ENCODE data around the gene PSEN1.

GRCh38 chr14:73208846-73209245 lies 72.5 kb downstream of the PSEN1 start:
- no peak for TF ChIP-seq CTCF (IDR thresholded peaks at IDR 0.05)
- TF ChIP-seq EP300 (IDR thresholded peaks at IDR 0.05; ENCODE audit: low read depth) = no peak
- TF ChIP-seq POLR2A (IDR thresholded peaks at IDR 0.05) = no peak
- no peak for TF ChIP-seq POLR2AphosphoS5 (IDR thresholded peaks at IDR 0.05)

Data from transverse colon (tissue), 4 donors.